Vagina (tissue), 2 donors: ENCODE measurements around the gene SPRR3. TPM values are rescaled to one million over a fixed set of nuclear protein-coding genes. Genes with fewer than 3 reads are reported as not detected.

Experiments used
- DNase-seq, 2 donors: peaks; one replicate each; pipeline ENCODE4 v3.0.0-alpha.2; 2017; ENCODE audit errors: extremely low spot score in 2 of 2
- H3K27ac ChIP-seq: fragments of 200-600 bp; sonication (generic); one replicate; pipeline ENCODE4 v1.5.1; 2019
- H3K27me3 ChIP-seq: fragments of 200-600 bp; sonication (generic); one replicate; pipeline ENCODE4 v1.5.1; 2019
- H3K36me3 ChIP-seq, 2 donors: fragments of 200-600 bp; sonication (generic); one replicate each; pipeline ENCODE4 v1.5.1; 2017 to 2019
- H3K4me1 ChIP-seq: fragments of 200-600 bp; sonication (generic); one replicate; pipeline ENCODE4 v1.5.1; 2019
- H3K4me3 ChIP-seq, 2 donors: fragments of 200-600 bp; sonication (generic); 1 replicate in 1 of 2; 2 replicates in 1 of 2; pipeline ENCODE4 v1.5.1; 2016 to 2019
- H3K9me3 ChIP-seq: fragments of 200-600 bp; sonication (generic); one replicate; pipeline ENCODE4 v1.5.1; 2019
- POLR2A ChIP-seq, 2 donors: fragments of 450-650 bp; IDR thresholded peaks; one replicate each; pipeline ENCODE4 v1.6.1; 2017; ENCODE audit warnings: antibody characterized with exemption in 2 of 2, mild to moderate bottlenecking in 2 of 2, moderate library complexity in 2 of 2
- POLR2AphosphoS5 ChIP-seq, 2 donors: sonication (generic); formaldehyde crosslinking; IDR thresholded peaks; one replicate each; pipeline ENCODE4 v1.9.0; 2017; ENCODE audit warnings: antibody characterized with exemption in 2 of 2, mild to moderate bottlenecking in 2 of 2, low read depth in 1 of 2; ENCODE audit not compliant: insufficient read depth in 1 of 2
- intact Hi-C: fragments of 100-400 bp; cut with DNase I; formaldehyde crosslinking; loops from one replicate; pipeline ENCODE4 v1.15.1; 2023
- total RNA-seq: library from RNA; depleted of rRNA; stranded (reverse); fragments of >200 nt; gene quantifications from one replicate; pipeline ENCODE4 v1.2.3, GENCODE V29; 2016
- TF ChIP-seq, protein P1 (sequence below), 3 experiments: fragments of 450-650 bp in 2 of 3; fragments of 200-600 bp in 1 of 3; sonication (generic) in 1 of 3; IDR thresholded peaks; one replicate each; pipeline ENCODE4 v1.5.1; 2017 to 2019; ENCODE audit warnings: antibody characterized with exemption in 3 of 3, mild to moderate bottlenecking in 2 of 3, moderate library complexity in 2 of 3

Gene SPRR3
- total RNA-seq, 1 donor from 2014 or later: 1,163 TPM

DNA sequence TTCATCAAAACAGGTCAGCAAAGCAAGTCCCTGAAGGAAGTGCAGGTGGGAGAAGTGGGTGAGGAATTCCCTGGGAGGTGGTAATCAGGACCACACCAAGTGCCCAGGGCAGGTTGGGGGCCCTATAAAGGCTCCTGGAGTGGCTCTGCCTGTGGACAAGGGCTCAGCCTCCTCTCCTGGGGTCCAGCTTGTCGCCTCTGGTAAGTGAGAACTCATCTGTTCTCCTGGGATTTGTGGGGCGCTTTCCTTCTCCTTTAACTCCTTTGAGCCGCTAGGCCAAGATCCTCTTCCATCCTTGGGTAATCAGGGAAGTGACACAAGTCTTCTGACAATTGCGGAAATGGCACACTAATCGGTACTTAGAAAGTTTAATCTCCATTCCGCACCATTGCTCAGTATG, 31.1 kb upstream of the SPRR3 start, which contains the start of gene SPRR4:
SPRR4 (plus strand) TSS at position 154 of the 400 bp plus-strand sequence. CDS start 1,243 bp downstream, outside the sequence.
- H3K27ac ChIP-seq: no peak within 1 kb of the TSS
- DNase-seq: peak in 1 of 2 donors; percentile 67
- H3K4me3 ChIP-seq: no peak within 1 kb of the TSS
- no peaks in the 10 kb centered on the region for H3K36me3 ChIP-seq
- H3K27me3 ChIP-seq: no peaks in the 10 kb centered on the region
- H3K9me3 ChIP-seq: no peaks in the 10 kb centered on the region
- intact Hi-C loops: no loop called here
- H3K4me1 ChIP-seq: no peaks in the 10 kb centered on the region
- no peak for TF ChIP-seq POLR2AphosphoS5 (IDR thresholded peaks at IDR 0.05; ENCODE audit: insufficient read depth in 1 of 2, low read depth in 1 of 2)

DNA sequence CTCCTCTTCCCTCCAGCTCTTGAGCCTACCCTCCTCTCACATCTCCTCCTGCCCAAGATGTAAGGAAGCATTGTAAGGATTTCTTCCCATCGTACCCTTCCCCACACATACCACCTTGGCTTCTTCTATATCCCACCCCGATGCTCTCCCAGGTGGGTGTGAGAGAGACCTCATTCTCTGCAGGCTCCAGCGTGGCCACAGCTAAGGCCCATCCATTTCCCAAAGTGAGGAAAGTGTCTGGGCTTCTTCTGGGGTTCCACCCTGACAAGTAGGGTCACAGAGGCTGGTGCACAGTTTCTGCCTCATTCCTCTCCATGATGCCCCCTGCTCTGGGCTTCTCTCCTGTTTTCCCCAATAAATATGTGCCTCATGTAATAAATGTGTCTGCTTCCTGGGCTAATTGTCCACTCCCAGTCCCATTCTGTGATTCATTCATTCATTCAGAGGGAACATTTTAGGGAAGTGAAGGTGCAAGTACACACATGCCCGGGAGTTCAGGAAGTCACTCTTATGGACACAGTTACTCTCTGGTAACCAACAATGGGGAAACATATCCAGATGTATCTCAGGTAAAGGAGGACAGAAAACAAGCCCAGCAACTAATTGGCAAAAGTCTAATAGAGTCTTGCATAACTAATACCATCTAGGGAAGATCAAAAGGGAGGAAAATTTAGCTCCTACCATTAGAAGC, 29.2 kb upstream of the SPRR3 start:
- peak in 1 of 2 donors; percentile 67 for DNase-seq
- no peak overlapping the region for H3K27ac ChIP-seq
- H3K4me1 ChIP-seq: no peaks in the 10 kb centered on the region
- no peak for TF ChIP-seq POLR2A (IDR thresholded peaks at IDR 0.05)
- peak in 1 of 2 donors; percentile 38 for TF ChIP-seq POLR2AphosphoS5 (IDR thresholded peaks at IDR 0.05; ENCODE audit: insufficient read depth in 1 of 2, low read depth in 1 of 2)
- H3K36me3 ChIP-seq: no peaks in the 10 kb centered on the region
- H3K4me3 ChIP-seq: no peak overlapping the region
- H3K9me3 ChIP-seq: no peaks in the 10 kb centered on the region
- intact Hi-C loops: no loop called here
- H3K27me3 ChIP-seq: no peaks in the 10 kb centered on the region

DNA sequence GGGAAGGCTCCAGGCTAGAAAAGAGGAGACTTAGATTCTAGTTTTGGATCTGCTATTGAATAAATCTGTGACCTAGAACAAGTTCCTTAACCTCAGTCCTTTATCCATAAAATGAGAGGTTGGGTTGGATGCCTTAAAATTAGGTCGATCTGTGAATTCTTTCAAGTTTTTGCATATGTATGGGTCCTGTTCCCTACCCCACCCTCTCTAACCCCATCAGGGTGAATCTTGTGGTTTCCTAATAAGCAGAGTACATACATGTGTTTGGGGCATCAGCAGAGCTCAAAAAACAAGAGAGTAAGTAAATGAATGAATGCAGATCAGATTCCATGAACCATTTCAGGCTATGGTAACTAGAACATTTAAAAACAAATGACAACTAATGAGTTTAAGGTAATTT, 24.9 kb upstream of the SPRR3 start:
- Histone ChIP-seq H3K9me3 (no peaks in the 10 kb centered on the region), H3K36me3 (no peaks in the 10 kb centered on the region), H3K27me3 (no peaks in the 10 kb centered on the region), H3K4me3 (no peak overlapping the region), H3K4me1 (no peaks in the 10 kb centered on the region), H3K27ac (no peak overlapping the region)
- TF ChIP-seq, protein P1, sequence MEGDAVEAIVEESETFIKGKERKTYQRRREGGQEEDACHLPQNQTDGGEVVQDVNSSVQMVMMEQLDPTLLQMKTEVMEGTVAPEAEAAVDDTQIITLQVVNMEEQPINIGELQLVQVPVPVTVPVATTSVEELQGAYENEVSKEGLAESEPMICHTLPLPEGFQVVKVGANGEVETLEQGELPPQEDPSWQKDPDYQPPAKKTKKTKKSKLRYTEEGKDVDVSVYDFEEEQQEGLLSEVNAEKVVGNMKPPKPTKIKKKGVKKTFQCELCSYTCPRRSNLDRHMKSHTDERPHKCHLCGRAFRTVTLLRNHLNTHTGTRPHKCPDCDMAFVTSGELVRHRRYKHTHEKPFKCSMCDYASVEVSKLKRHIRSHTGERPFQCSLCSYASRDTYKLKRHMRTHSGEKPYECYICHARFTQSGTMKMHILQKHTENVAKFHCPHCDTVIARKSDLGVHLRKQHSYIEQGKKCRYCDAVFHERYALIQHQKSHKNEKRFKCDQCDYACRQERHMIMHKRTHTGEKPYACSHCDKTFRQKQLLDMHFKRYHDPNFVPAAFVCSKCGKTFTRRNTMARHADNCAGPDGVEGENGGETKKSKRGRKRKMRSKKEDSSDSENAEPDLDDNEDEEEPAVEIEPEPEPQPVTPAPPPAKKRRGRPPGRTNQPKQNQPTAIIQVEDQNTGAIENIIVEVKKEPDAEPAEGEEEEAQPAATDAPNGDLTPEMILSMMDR (IDR thresholded peaks at IDR 0.05): no peak
- no peak for TF ChIP-seq POLR2AphosphoS5 (IDR thresholded peaks at IDR 0.05; ENCODE audit: insufficient read depth in 1 of 2, low read depth in 1 of 2)
- no peak for TF ChIP-seq POLR2A (IDR thresholded peaks at IDR 0.05)
- intact Hi-C loops: no loop called here
- DNase-seq: peak in 1 of 2 donors; percentile 32

GRCh38 chr1:152977614-152978013, 23.9 kb upstream of the SPRR3 start:
- TF ChIP-seq POLR2A (IDR thresholded peaks at IDR 0.05) (no peak), POLR2AphosphoS5 (IDR thresholded peaks at IDR 0.05; ENCODE audit: insufficient read depth in 1 of 2, low read depth in 1 of 2) (no peak)
- TF ChIP-seq, protein P1 (IDR thresholded peaks at IDR 0.05): no peak
- Histone ChIP-seq H3K4me1 (no peaks in the 10 kb centered on the region), H3K27ac (no peak overlapping the region), H3K9me3 (no peaks in the 10 kb centered on the region), H3K36me3 (no peaks in the 10 kb centered on the region), H3K4me3 (no peak overlapping the region), H3K27me3 (no peaks in the 10 kb centered on the region)
- intact Hi-C loops: no loop called here
- DNase-seq: peak in 1 of 2 donors; percentile 49

DNA sequence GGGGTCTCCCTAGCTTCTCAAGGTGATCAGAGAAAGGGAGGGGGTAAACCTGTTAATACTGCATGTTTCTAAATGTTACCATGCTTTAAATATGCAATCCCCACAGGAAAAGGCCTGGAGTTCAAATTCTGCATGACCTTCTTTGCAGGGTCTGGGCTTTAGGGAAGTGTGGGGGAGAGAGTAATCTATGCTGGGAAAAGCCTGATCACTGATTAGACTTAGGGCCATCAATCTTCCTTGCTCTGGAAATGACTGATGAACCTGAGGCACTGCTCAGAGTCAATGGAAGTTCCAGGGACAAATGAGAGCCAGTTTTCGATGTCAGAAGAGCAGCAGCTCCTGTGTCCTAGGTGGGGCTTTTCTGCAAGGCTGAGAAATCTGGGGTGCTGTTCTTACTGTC, 20.9 kb upstream of the SPRR3 start:
- Histone ChIP-seq H3K27me3 (no peaks in the 10 kb centered on the region), H3K9me3 (no peaks in the 10 kb centered on the region), H3K4me1 (no peaks in the 10 kb centered on the region), H3K27ac (no peak overlapping the region), H3K4me3 (no peak overlapping the region), H3K36me3 (no peaks in the 10 kb centered on the region)
- TF ChIP-seq POLR2AphosphoS5 (IDR thresholded peaks at IDR 0.05; ENCODE audit: insufficient read depth in 1 of 2, low read depth in 1 of 2): no peak
- TF ChIP-seq, protein P1 (IDR thresholded peaks at IDR 0.05): no peak
- TF ChIP-seq POLR2A (IDR thresholded peaks at IDR 0.05): no peak
- peak in 1 of 2 donors; percentile 47 for DNase-seq
- intact Hi-C loops: no loop called here
